GM18861 (cell line): ENCODE data around the gene VPS9D1.
A peak's percentile ranks its signal among the peaks of the same experiment; 100 is the strongest.

Experiments used
- ATAC-seq: cut with Tn5 transposase; IDR thresholded peaks from one replicate; pipeline ENCODE4 v1.9.1; 2021; ENCODE audit not compliant: unreplicated experiment

Gene VPS9D1, protein sequence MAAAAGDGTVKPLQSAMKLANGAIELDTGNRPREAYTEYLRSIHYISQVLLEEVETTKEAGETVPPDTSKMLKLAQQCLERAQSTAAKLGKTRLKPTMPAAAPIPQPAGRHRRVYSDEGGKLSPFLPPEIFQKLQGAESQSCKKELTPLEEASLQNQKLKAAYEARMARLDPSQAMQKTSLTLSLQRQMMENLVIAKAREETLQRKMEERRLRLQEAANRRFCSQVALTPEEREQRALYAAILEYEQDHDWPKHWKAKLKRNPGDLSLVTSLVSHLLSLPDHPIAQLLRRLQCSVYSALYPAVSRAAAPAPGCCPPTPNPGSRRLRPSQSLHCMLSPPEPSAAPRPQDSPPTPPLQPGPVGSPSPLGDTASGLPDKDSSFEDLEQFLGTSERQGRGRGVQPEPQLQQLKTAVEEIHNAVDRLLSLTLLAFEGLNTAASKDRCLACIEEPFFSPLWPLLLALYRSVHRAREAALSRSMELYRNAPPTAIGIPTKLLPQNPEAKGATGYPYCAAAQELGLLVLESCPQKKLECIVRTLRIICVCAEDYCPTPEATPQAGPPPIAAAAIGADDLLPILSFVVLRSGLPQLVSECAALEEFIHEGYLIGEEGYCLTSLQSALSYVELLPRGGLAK

GRCh38 chr16:89720813-89721545, at the start of gene VPS9D1, which contains the start of gene ZNF276:
TSS of gene VPS9D1 (minus strand) at chr16:89720898. CDS start at chr16:89720861, 37 bp downstream.
TSS of gene ZNF276 (plus strand) at chr16:89721537. CDS start at chr16:89721641, 104 bp downstream.
- peak; percentile 32 for ATAC-seq

GRCh38 chr16:89770367-89770766, 49.7 kb upstream of the VPS9D1 start:
- no peak for ATAC-seq

DNA sequence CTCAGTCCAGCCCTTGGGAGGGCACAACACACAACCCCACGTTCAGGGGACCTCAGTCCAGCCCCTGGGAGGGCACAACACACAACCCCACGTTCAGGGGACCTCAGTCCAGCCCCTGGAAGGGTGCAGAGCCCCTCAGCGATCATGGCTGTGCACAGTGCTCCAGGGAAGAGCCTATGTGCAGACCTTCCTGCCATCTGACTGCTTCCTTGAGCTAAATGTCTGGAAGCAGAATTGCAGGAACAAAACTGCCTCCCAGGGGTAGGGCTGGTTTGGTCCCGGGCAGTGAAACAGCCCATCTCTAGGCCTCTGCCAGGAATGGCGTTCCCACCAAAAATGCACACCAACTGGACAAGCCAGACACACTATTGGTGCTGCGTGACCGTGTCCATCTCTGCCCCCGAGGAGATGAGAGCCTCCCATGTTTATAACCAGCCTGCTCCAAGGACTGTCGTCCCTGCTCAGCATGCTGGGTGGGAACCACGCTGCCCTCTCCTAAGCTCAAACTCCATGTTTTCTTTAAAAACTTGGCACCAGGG, 44.7 kb upstream of the VPS9D1 start:
- no peak for ATAC-seq

DNA sequence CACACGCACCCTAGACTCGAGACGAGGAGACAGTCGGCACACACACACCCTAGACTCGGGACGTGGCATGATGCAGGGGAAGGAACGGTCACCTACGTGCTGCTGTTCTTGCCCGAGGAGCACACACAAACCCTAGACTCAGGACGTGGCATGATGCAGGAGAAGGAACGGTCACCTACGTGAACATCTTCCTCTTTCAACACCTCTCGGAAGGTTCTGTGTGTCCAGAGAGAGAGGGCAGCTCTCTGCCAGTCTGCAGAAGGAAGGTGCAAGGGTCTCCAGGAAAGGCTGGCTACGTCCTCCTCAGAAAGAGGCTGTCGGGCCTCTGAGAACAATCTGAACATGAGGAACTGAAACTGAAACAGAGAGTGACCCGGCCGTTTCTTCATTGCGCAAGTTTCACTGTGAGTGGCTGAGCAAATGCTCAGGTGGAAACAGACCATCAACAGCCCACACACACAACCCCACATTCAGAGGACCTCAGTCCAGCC, 44.1 kb upstream of the VPS9D1 start:
- ATAC-seq = peak; percentile 74

DNA sequence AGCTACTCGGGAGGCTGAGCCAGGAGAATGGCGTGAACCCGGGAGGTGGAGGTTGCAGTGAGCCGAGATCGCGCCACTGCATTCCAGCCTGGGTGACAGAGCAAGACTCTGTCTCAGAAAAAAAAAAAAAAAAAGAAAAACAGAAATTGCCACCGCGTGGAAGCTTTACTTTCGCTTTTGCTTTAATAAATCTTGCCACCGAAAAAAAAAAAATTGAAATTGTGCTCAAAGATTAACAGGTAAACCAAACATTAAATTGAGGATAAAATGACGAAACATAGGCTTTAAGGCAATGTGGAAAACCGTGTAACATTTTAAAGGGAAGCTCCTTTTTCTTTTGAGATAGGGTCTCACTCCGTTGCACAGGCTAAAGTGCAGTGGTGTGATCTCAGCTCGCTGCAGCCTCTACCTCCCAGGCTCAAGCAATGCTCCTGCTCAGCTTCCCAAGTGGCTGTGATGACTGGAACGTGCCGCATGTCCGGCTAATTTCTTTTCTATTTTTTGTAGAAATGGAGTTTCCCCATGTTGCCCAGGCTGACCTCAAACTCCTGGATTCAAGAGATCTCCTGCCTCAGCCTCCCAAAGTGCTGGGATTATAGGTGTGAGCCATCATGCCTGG, 40.7 kb upstream of the VPS9D1 start:
- ATAC-seq = no peak

GRCh38 chr16:89759746-89760340, 39.1 kb upstream of the VPS9D1 start:
- ATAC-seq = no peak

GRCh38 chr16:89749637-89750036, 28.9 kb upstream of the VPS9D1 start:
- no peak for ATAC-seq

DNA sequence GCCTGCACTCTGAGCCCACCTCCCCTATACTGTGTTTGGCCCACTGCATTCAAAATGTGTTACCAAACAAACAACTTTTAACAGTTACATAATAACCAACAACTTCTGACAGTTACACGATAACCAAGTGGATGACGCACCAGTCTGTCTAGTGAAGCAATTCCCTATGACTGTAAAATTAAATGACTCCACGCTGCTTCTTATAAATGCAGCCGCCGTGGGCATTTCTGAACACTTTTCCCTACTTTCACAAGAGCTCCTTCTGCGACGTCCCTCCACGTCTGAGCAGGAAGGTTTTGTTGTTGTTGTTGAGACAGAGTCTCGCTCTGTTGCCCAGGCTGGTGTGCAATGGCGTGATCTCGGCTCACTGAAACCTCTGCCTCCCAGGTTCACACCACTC, 28.2 kb upstream of the VPS9D1 start:
- no peak for ATAC-seq

DNA sequence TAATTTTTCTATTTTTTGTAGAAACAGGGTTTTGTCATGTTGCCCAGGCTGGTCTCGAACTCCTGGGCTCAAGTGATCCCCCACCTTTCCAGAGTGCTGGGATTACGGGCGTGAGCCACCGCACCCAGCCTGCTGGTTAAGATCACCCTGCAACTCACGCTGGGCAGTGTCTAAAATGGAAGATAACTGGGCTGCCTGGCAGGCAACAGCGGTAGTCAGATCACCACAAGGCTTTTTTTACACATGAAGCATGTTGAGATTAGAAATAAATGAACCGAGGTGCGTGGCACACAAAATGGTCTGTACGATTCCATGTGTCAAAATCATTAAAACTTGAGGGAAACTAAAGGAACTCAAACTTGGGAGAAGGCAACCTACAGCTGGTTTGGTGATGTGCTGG, 27.4 kb upstream of the VPS9D1 start:
- ATAC-seq = no peak

- no peak for ATAC-seq
Observed at GRCh38 chr16:89746043-89746442, 25.3 kb upstream of the VPS9D1 start.

GRCh38 chr16:89744813-89745212, 24.1 kb upstream of the VPS9D1 start:
- no peak for ATAC-seq

DNA sequence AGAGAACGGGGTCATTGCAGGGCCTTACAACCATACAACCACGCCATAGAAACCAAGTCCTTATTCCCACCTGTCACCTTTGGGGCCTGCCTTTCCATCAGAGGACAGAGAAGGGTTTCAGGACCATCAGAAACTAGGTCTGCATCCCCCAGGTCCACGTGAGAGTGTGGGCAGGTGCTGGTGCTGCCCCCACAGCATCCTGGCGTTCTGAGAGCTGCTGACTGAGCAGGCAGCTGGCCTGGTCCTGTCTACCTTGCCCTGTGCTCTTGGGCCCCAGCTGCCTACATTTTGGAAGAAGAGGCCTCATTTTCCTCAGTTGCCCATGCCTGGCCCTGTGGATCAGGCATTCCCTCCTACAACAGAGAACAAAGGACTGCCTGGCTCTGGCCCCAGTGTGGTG, 22.2 kb upstream of the VPS9D1 start:
- no peak for ATAC-seq

GRCh38 chr16:89741342-89742014, 20.8 kb upstream of the VPS9D1 start:
- ATAC-seq = no peak

GRCh38 chr16:89739383-89739782, 18.7 kb upstream of the VPS9D1 start:
- ATAC-seq = no peak

- ATAC-seq = no peak
Observed at GRCh38 chr16:89738538-89739317, 18.0 kb upstream of the VPS9D1 start.

GRCh38 chr16:89738072-89738377, 17.3 kb upstream of the VPS9D1 start:
- no peak for ATAC-seq

- no peak for ATAC-seq
Observed at GRCh38 chr16:89737341-89738071, 16.8 kb upstream of the VPS9D1 start.

GRCh38 chr16:89736554-89736953, 15.9 kb upstream of the VPS9D1 start:
- ATAC-seq = no peak

GRCh38 chr16:89733792-89734191, 13.1 kb upstream of the VPS9D1 start:
- ATAC-seq = no peak
